ENCODE measurements around the gene MEIOB.
"Not testable (repeated sequence)": the region's sequence is repeated elsewhere in the genome, so short reads cannot be mapped to it uniquely, and the experiment has no call there.

MEIOB gene

GRCh38 chr16:1807626-1808025 lies 64.3 kb downstream of the MEIOB start:
- DNase-seq = no peak

- no peak for DNase-seq
Measured at GRCh38 chr16:1800701-1801100, 71.3 kb downstream of the MEIOB start.

- DNase-seq = not testable (repeated sequence)
Measured at GRCh38 chr16:1799263-1799662, 72.7 kb downstream of the MEIOB start.

GRCh38 chr16:1794908-1795666 lies 76.9 kb downstream of the MEIOB start:
- no peak for DNase-seq

GRCh38 chr16:1794221-1794871 lies 77.6 kb downstream of the MEIOB start:
- no peak for DNase-seq

GRCh38 chr16:1793578-1794220 lies 78.3 kb downstream of the MEIOB start, which contains the start of gene IGFALS:
TSS of gene IGFALS (minus strand) at chr16:1793705. CDS start at chr16:1793652, 53 bp downstream.
- DNase-seq = no peak

- DNase-seq = no peak
Measured at GRCh38 chr16:1792836-1793577, 79.0 kb downstream of the MEIOB start.

GRCh38 chr16:1791943-1792812 lies 79.8 kb downstream of the MEIOB start:
- no peak for DNase-seq

- DNase-seq = no peak
Measured at GRCh38 chr16:1791256-1791942, 80.6 kb downstream of the MEIOB start.

GRCh38 chr16:1790611-1791255 lies 81.2 kb downstream of the MEIOB start:
- no peak for DNase-seq

- DNase-seq = no peak
Measured at GRCh38 chr16:1790261-1790610, 81.7 kb downstream of the MEIOB start.

GRCh38 chr16:1789643-1790045 lies 82.3 kb downstream of the MEIOB start:
- no peak for DNase-seq

GRCh38 chr16:1788708-1789100 lies 83.3 kb downstream of the MEIOB start:
- no peak for DNase-seq

- no peak for DNase-seq
Measured at GRCh38 chr16:1788095-1788707, 83.8 kb downstream of the MEIOB start.

GRCh38 chr16:1787322-1788094 lies 84.5 kb downstream of the MEIOB start:
- DNase-seq = peak in 1 of 2 donors; percentile 0

- no peak for DNase-seq
Measured at GRCh38 chr16:1787056-1787321, 85.0 kb downstream of the MEIOB start.

GRCh38 chr16:1786242-1787055 lies 85.5 kb downstream of the MEIOB start:
- no peak for DNase-seq

GRCh38 chr16:1785846-1786170 lies 86.2 kb downstream of the MEIOB start:
- no peak for DNase-seq
